HCT116 (cell line): ENCODE data around the gene SELENOK. TPM values are rescaled to one million over a fixed set of nuclear protein-coding genes. Genes with fewer than 3 reads are reported as not detected.

Experiments
- ATAC-seq: fragments of 200-7000 bp; cut with Tn5 transposase; 2 replicates; pipeline ENCODE4 v1.9.1; 2020; ENCODE audit warnings: mild to moderate bottlenecking, moderate library complexity
- BruUV-seq: library from RNA; stranded (reverse); fragments of 400-500 nt; replicated peaks from 2 replicates; lab custom pipeline; 2021; lab: Mats Ljungman, UMichigan
- CTCF ChIA-PET: fragments of 300-600 bp; sonication (Branson Sonifier 250); formaldehyde crosslinking; loops from one replicate; lab custom pipeline; 2021; ENCODE audit warnings: antibody characterized with exemption; lab: Charles Lee
- POLR2A ChIA-PET: fragments of 300-600, 350-600 bp; sonication (Branson Sonifier 250); formaldehyde crosslinking; loops from one replicate; lab custom pipeline; 2021; ENCODE audit warnings: antibody characterized with exemption; lab: Charles Lee
- RAD21 ChIA-PET, 2 experiments: fragments of 300-600 bp; sonication (Branson Sonifier 250); formaldehyde crosslinking; loops; one replicate each; lab custom pipeline; 2023; ENCODE audit warnings: low total read pairs in 2 of 2; ENCODE audit not compliant: uncharacterized antibody in 2 of 2, unreplicated experiment in 2 of 2, low non-redundant PET in 1 of 2; lab: Charles Lee
- DNase-seq: peaks from one replicate; pipeline ENCODE4 v3.0.0-alpha.2; 2010; ENCODE audit warnings: low read depth, low spot score
- H2AFZ ChIP-seq: fragments of 200-600 bp; shearing (Covaris generic), sonication (generic); 2 replicates; pipeline ENCODE4 v1.6.1; 2017; ENCODE audit warnings: low read depth, mixed run types, mixed read lengths, antibody characterized with exemption, low read length; ENCODE audit not compliant: poor library complexity, severe bottlenecking
- H3K27ac ChIP-seq: 2 replicates; pipeline ENCODE4 v1.5.1; 2012; ENCODE audit warnings: low read depth, low read length
- H3K27me3 ChIP-seq: fragments of 200-600 bp; sonication (generic); 2 replicates; pipeline ENCODE4 v1.6.1; 2016; ENCODE audit warnings: mixed run types, low read length, mixed read lengths; ENCODE audit not compliant: insufficient read depth
- H3K36me3 ChIP-seq, 2 experiments: fragments of 200-500 bp in 1 of 2; fragments of 200-600 bp in 1 of 2; sonication (Bioruptor generic) in 1 of 2; sonication (generic) in 1 of 2; 2 replicates each; pipeline versions ENCODE4 v1.5.1 to v1.6.1; 2014 to 2016; ENCODE audit warnings: low read length in 2 of 2, inconsistent platforms in 1 of 2, mixed read lengths in 1 of 2, mixed run types in 1 of 2; ENCODE audit not compliant: insufficient read depth in 2 of 2, control insufficient read depth in 1 of 2
- H3K4me1 ChIP-seq, 2 experiments: fragments of 200-600 bp in 1 of 2; sonication (generic) in 1 of 2; 2 replicates each; pipeline versions ENCODE4 v1.5.1 to v1.6.1; 2012 to 2017; ENCODE audit warnings: low read length in 2 of 2, inconsistent platforms in 1 of 2, mild to moderate bottlenecking in 1 of 2, mixed read lengths in 1 of 2, mixed run types in 1 of 2, moderate library complexity in 1 of 2; ENCODE audit not compliant: insufficient read depth in 2 of 2, control insufficient read depth in 1 of 2
- H3K4me2 ChIP-seq: fragments of 200-600 bp; sonication (generic); 2 replicates; pipeline ENCODE4 v1.6.1; 2017; ENCODE audit warnings: mixed run types, low read length, mixed read lengths
- H3K4me3 ChIP-seq, 2 experiments: fragments of 200-600 bp in 1 of 2; sonication (generic) in 1 of 2; replicated peaks in 1 of 2; 2 replicates each; pipeline ENCODE4 v1.5.1; 2011 to 2016; ENCODE audit warnings: low read length in 2 of 2, control low read depth in 1 of 2, low read depth in 1 of 2, mild to moderate bottlenecking in 1 of 2, mixed read lengths in 1 of 2, mixed run types in 1 of 2
- H3K79me2 ChIP-seq: fragments of 200-600 bp; sonication (generic); 2 replicates; pipeline ENCODE4 v1.6.1; 2017; ENCODE audit warnings: mild to moderate bottlenecking, mixed run types, low read length, moderate library complexity, mixed read lengths; ENCODE audit not compliant: insufficient read depth
- H3K9ac ChIP-seq: fragments of 200-600 bp; sonication (generic); 2 replicates; pipeline ENCODE4 v1.6.1; 2016; ENCODE audit warnings: low read length, mixed read lengths
- H3K9me2 ChIP-seq: fragments of 200-600 bp; sonication (generic), shearing (Covaris generic); 2 replicates; pipeline ENCODE4 v1.6.1; 2017; ENCODE audit warnings: mixed run types, mild to moderate bottlenecking, moderate library complexity; ENCODE audit not compliant: insufficient read depth
- H3K9me3 ChIP-seq, 2 experiments: fragments of 200-500 bp in 1 of 2; fragments of 200-600 bp in 1 of 2; sonication (Bioruptor generic) in 1 of 2; sonication (generic) in 1 of 2; 2 replicates each; pipeline ENCODE4 v1.6.1; 2014 to 2017; ENCODE audit warnings: low read length in 2 of 2, mixed read lengths in 2 of 2, inconsistent platforms in 1 of 2, low read depth in 1 of 2, mild to moderate bottlenecking in 1 of 2, mixed run types in 1 of 2, moderate library complexity in 1 of 2; ENCODE audit not compliant: control insufficient read depth in 1 of 2, insufficient read depth in 1 of 2
- H4K20me1 ChIP-seq: fragments of 200-600 bp; sonication (generic), shearing (Covaris generic); 2 replicates; pipeline ENCODE4 v1.6.1; 2017; ENCODE audit warnings: mixed run types, mild to moderate bottlenecking, moderate library complexity; ENCODE audit not compliant: insufficient read depth
- EGR1 ChIP-seq: IDR thresholded peaks from 2 replicates; pipeline ENCODE4 v1.6.1; 2012; ENCODE audit warnings: low read depth
- ELF1 ChIP-seq: IDR thresholded peaks from 2 replicates; pipeline ENCODE4 v1.6.1; 2012; ENCODE audit warnings: low read depth, borderline replicate concordance
- EZH2 ChIP-seq: fragments of 200-600 bp; sonication (generic); IDR thresholded peaks from 2 replicates; pipeline ENCODE4 v1.6.1; 2017; ENCODE audit warnings: antibody characterized with exemption, mixed run types
- EZH2phosphoT487 ChIP-seq: fragments of 200-600 bp; IDR thresholded peaks from 2 replicates; pipeline ENCODE4 v1.6.1; 2018; ENCODE audit warnings: antibody characterized with exemption, borderline replicate concordance
- FOSL1 ChIP-seq: IDR thresholded peaks from 2 replicates; pipeline ENCODE4 v1.6.1; 2012; ENCODE audit warnings: low read depth
- JUND ChIP-seq: IDR thresholded peaks from 2 replicates; pipeline ENCODE4 v1.6.1; 2012
- MAX ChIP-seq: IDR thresholded peaks from 2 replicates; pipeline ENCODE4 v1.6.1; 2012
- POLR2A ChIP-seq: IDR thresholded peaks from 2 replicates; pipeline ENCODE4 v1.7.0; 2011; ENCODE audit warnings: borderline replicate concordance; ENCODE audit not compliant: insufficient read depth, insufficient read length; ENCODE audit errors: extremely low read depth
- POLR2AphosphoS5 ChIP-seq: IDR thresholded peaks from 2 replicates; pipeline ENCODE4 v1.6.1; 2011; ENCODE audit warnings: mild to moderate bottlenecking, low read depth, low read length, moderate library complexity
- SRF ChIP-seq: IDR thresholded peaks from 2 replicates; pipeline ENCODE4 v1.6.1; 2012; ENCODE audit warnings: low read depth
- YY1 ChIP-seq: IDR thresholded peaks from 2 replicates; pipeline ENCODE4 v1.6.1; 2011; ENCODE audit warnings: low read length, low read depth, moderate library complexity, mild to moderate bottlenecking; ENCODE audit not compliant: insufficient replicate concordance; ENCODE audit errors: extremely low read depth
- ZBTB33 ChIP-seq: IDR thresholded peaks from 2 replicates; pipeline ENCODE4 v1.6.1; 2011; ENCODE audit warnings: mild to moderate bottlenecking, low read length, moderate library complexity; ENCODE audit not compliant: insufficient replicate concordance; ENCODE audit errors: extremely low read depth
- ZFX ChIP-seq: fragments of 450-650 bp; IDR thresholded peaks from 2 replicates; pipeline ENCODE4 v1.6.1; 2017
- ZNF274 ChIP-seq: fragments of 200-500 bp; sonication (Bioruptor generic); IDR thresholded peaks from 2 replicates; pipeline ENCODE4 v1.6.1; 2014; ENCODE audit warnings: mild to moderate bottlenecking, low read depth, low read length, inconsistent platforms
- intact Hi-C: fragments of 100-400 bp; cut with micrococcal nuclease; formaldehyde crosslinking; loops from 2 replicates; pipeline ENCODE4 v1.10.0; 2022
- total RNA-seq: library from RNA; stranded (reverse); gene quantifications from one replicate; pipeline ENCODE4 v1.2.1, GENCODE V29; 2021; ENCODE audit not compliant: unreplicated experiment
- TF ChIP-seq, protein P1 (sequence below), 3 experiments: fragments of 200-600 bp in 1 of 3; sonication (generic) in 1 of 3; IDR thresholded peaks in 2 of 3; conservative IDR thresholded peaks in 1 of 3; 2 replicates each; pipeline ENCODE4 v1.5.1; 2012 to 2017; ENCODE audit warnings: low read depth in 2 of 3, low read length in 2 of 3, antibody characterized with exemption in 1 of 3, borderline replicate concordance in 1 of 3, control low read depth in 1 of 3, mild to moderate bottlenecking in 1 of 3, mixed read lengths in 1 of 3, mixed run types in 1 of 3, moderate library complexity in 1 of 3; ENCODE audit not compliant: insufficient read depth in 1 of 3
- TF ChIP-seq, protein P2 (sequence below): IDR thresholded peaks from 2 replicates; pipeline ENCODE4 v1.6.1; 2012

The SELENOK gene
- total RNA-seq, 1 experiment from 2014 or later, result 35.1 TPM

- H3K9ac ChIP-seq, result no peak overlapping the region
- no peaks in the 10 kb centered on the region for H3K9me2 ChIP-seq
- POLR2A ChIA-PET, result no interaction called here
- H2AFZ ChIP-seq, result no peak overlapping the region
- intact Hi-C loops, result no loop called here
- no peaks in the 10 kb centered on the region for H3K27me3 ChIP-seq
- no TSS peak for BruUV-seq
- CTCF ChIA-PET, result no interaction called here
- TF ChIP-seq ZFX (no peak), POLR2A (no peak), EZH2phosphoT487 (no peak), EGR1 (no peak), ELF1 (no peak), POLR2AphosphoS5 (no peak), SRF (no peak), FOSL1 (no peak), ZBTB33 (no peak), YY1 (no peak), MAX (no peak), JUND (no peak), EZH2 (no peak), ZNF274 (no peak)
- TF ChIP-seq, protein P1, sequence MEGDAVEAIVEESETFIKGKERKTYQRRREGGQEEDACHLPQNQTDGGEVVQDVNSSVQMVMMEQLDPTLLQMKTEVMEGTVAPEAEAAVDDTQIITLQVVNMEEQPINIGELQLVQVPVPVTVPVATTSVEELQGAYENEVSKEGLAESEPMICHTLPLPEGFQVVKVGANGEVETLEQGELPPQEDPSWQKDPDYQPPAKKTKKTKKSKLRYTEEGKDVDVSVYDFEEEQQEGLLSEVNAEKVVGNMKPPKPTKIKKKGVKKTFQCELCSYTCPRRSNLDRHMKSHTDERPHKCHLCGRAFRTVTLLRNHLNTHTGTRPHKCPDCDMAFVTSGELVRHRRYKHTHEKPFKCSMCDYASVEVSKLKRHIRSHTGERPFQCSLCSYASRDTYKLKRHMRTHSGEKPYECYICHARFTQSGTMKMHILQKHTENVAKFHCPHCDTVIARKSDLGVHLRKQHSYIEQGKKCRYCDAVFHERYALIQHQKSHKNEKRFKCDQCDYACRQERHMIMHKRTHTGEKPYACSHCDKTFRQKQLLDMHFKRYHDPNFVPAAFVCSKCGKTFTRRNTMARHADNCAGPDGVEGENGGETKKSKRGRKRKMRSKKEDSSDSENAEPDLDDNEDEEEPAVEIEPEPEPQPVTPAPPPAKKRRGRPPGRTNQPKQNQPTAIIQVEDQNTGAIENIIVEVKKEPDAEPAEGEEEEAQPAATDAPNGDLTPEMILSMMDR (IDR thresholded peaks at IDR 0.05 in 2 of 3, conservative IDR thresholded peaks at IDR 0.05 in 1 of 3; ENCODE audit: borderline replicate concordance in 1 of 3, insufficient read depth in 1 of 3, low read depth in 2 of 3, low read length in 2 of 3), result no peak
- TF ChIP-seq, protein P2, sequence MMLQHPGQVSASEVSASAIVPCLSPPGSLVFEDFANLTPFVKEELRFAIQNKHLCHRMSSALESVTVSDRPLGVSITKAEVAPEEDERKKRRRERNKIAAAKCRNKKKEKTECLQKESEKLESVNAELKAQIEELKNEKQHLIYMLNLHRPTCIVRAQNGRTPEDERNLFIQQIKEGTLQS, result no peak
- no peak overlapping the region for H3K4me3 ChIP-seq
- H3K4me1 ChIP-seq, result no peaks in the 10 kb centered on the region
- ATAC-seq (no peak), DNase-seq (no peak)
- RAD21 ChIA-PET, result no interaction called here
- no peaks in the 10 kb centered on the region for H3K79me2 ChIP-seq
- no peaks in the 10 kb centered on the region for H4K20me1 ChIP-seq
- H3K9me3 ChIP-seq, result no peaks in the 10 kb centered on the region
- H3K36me3 ChIP-seq, result peaks cover 0 to 8% of the 10 kb centered on the region in 2 experiments; a peak in 2 of 4 replicates
- no peak overlapping the region for H3K27ac ChIP-seq
- H3K4me2 ChIP-seq, result no peak overlapping the region
Observed at GRCh38 chr3:53856964-53857363, 34.7 kb downstream of the SELENOK start.
